Fibroblast of peridontal ligament (primary cell): ENCODE results near the gene GFRA1.
"Not testable (repeated sequence)": the region's sequence is repeated elsewhere in the genome, so short reads cannot be mapped to it uniquely, and the experiment has no call there.

Experiments
- DNase-seq: peaks from one replicate; pipeline ENCODE4 v3.0.0-alpha.2; 2010; ENCODE audit errors: extremely low read depth

GFRA1 gene

DNA sequence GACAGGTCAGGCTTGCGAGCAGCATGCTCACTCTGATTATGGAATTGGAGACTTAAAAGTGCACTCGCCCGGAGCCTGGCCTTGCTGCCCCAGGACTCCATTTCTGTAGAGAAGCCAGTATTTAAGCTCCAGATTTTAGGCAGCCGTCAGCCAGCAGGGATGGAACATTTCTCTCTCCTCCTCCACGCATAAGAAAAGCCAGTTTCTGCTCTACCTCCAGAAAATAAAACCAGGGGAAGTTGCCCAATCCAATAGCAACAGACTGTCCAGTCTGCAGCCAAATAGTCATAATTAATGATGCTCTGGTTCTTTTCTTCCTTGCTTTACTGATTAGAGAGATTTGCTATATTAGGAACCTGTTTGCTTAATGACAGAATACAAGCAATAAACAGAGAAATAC, 203.2 kb downstream of the GFRA1 start:
- DNase-seq, result no peak

DNA sequence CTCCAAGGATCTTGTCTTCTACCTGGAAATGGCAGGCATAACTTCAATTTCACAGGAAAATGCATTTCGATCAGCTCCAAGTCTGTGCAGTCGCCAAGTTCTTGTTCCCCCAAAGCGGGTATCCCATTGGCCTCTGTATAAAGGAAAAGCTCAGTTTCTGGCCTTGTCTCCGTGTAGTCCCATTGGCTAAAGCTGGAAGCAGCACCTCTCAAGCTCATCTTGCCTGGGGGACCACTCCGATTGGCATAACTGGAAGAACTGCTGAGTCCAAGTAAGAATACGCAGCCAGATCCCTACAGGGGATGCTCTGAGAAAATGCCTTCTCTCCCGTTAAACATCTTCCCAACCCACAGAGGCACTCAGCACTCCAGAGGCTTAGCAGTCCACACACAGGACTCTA, 205.2 kb downstream of the GFRA1 start:
- no peak for DNase-seq

DNA sequence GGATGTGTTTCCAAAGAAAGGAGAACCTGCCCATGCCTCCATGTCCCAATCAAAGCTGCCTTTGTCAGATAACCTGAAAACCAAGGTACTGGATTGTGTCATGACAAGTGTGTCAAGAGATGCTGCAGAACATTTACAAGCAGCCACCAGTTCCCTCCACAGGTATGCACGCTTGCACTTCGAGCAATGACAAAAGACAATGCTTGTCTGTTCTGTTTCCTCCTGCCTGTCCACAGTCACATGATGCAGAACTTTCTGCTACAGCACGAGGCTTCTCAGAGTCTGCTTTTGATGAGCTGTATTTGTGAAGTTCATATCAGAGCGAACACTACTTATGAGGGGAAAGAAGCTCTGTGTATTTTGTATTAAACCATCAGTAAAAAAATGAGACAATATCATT, 209.9 kb downstream of the GFRA1 start:
- no peak for DNase-seq

DNA sequence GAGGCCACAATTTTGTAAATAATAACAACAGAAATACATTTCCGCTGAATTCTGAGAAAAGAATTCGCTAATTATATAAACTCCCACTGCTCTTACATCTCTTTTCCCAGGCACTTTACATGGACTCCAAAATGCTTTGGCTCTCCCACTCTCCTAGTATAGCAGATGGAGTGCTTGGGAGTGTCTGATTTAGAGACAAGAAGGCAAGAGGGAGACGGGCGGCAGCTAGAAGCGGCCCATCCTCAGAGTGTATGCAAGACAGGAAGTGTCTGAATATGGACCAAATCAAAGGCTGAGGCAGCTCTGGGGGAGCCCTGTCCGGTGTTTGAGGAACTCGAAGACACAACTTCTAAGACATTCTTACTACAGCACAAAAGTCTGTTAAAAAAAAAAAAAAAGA, 212.1 kb downstream of the GFRA1 start:
- DNase-seq, result no peak

DNA sequence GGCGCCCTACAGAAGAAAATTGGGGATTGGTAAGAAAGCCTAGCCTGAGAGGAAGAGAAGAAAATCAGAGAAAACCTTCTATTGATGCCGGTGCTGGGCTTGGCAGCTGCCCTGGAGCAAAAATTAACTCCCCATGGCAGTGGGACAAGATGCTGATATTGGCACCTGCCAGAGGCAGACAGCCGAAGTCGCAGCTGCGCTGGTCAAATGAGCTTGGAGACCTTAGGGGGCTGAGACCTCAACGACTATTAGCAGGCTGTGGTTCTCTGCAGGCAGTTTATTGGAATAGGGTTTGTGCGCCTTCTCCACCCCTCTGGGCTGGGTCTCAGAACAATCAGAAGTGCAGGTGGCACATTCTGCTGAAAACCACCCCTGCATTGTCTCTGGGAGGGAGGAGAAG, 213.7 kb downstream of the GFRA1 start:
- DNase-seq, result no peak

DNA sequence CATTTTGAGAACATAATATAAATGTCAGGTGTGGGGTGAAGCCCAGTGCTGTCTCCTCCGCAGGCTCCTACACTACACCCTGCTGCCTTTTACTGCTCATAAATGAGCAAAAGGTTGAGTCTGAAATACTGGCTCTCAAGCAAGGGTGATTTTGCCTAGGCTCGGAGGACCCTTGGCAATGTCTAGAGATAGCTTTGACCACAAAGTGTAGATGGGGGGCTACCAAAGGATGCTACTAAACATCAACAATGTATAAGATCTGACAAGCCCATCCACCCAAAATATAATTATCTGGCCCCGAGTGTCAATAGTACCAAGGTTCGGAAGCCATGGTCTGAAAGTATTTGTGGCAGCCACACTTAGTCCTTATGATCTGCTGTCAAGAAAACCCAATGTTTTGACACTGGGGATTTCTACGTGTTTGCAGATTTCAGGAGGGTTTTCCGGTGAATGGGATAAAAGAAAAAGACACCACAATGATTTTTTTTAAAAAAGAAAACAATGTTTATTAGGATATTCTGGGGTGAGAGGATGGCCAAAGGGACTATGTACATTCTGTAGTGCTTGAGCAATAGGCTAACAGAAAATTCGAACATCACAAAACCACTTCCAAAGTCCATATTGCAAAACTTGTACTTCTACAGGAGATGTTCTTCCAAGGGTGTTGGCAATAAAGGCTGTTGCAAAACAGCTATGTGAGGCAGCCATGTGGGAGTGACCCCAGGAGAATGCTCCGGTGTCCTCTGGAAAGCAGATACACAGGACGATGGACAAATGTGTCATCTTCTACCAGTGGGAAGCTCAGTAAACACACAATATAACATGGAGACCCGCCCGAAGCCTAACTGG, 216.3 kb downstream of the GFRA1 start:
- no peak for DNase-seq

DNA sequence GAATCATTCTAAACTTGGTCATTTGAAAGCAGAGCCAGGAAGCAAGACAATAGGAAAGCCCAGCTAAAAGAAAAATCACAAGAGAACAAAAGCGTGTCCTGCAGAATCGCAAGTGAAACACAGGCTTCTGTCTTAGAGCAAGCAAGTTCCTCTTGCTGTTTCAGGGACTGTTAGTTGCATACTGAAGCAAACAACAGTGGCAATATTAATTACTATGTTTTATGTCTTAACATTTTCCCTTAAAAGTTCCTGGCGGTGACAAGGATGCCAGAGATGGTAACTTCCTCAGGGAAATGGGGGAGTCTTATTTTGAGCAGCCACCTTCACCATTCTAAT, 217.1 kb downstream of the GFRA1 start:
- no peak for DNase-seq

DNA sequence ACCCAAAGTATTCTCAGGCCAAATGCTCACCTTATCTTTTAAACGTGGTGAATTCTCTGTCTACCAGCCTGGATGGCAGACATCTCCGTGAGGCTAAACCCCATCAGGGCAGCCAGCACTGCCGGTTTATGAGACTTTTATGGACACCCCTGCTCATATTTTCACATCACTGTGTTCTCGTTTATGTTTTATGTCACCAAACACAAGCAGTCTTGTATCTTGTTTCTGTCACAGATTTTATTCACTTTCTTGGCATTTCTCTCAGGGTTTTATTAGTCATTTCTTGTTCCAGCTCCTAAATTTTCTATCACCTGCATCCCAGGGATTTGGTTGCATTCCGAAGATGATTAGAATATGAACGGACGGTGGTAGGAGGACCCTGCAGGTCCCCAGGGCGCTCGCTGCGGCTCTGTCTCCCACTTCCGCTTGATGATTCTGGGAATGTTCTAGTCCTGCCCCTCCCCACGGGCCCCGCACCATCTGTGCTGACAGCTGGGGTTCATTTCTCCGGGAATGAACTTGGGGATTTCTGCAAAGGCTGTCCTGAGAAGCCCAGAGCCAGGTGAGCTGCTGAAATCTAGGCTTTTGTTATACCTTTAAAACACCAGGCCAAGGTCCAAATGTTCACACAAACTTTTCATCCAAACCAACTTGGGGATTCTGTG, 217.6 kb downstream of the GFRA1 start:
- no peak for DNase-seq

DNA sequence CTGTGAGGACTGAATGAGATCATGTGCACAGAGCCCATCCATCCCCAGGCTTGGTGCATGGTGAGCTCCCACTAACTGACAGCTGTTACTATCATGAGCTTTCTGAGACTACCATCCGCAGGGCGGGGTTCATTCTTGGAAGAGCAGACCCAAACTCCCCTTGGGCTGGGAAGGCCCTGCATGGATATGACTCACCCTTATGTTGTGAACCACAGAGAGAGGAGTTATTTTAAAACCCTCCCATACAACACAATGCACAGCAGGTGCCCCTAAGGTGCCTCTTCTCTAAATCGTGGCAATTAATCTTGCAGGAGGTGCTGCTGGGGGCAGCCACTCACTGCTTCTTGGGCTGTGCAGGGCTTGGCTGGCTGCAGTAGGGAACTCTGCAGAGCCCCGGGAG, 219.1 kb downstream of the GFRA1 start:
- DNase-seq, result no peak

DNA sequence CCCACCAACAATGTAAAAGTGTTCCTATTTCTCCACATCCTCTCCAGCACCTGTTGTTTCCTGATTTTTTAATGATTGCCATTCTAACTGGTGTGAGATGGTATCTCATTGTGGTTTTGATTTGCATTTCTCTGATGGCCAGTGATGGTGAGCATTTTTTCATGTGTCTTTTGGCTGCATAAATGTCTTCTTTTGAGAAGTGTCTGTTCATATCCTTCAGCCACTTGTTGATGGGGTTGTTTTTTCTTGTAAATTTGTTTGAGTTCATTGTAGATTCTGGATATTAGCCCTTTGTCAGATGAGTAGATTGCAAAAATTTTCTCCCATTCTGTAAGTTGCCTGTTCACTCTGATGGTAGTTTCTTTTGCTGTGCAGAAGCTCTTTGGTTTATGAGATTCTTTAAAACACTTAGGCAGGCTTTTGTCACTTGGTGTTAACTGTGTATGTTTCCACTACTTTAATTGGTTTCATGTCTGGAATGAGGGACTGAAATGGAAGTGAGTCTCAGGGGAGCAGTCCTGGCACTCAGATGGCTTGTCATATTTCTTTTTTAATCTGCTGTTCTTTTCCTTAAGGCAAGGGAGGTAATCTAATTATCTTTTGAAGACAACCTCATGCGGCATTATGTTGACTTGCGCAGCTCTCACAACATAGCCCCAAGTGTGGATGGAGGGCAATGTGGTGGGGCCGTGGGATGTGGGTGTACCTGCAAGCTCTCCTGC, 219.8 kb downstream of the GFRA1 start:
- not testable (repeated sequence) for DNase-seq

DNA sequence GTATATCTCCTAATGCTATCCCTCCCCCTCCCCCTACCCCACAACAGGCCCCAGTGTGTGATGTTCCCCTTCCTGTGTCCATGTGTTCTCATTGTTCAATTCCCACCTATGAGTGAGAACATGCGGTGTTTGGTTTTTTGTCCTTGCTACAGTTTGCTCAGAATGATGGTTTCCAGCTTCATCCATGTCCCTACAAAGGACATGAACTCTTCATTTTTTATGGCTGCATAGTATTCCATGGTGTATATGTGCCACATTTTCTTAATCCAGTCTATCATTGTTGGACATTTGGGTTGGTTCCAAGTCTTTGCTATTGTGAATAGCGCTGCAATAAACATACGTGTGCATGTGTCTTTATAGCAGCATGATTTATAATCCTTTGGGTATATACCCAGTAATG, 220.5 kb downstream of the GFRA1 start:
- DNase-seq, result not testable (repeated sequence)

DNA sequence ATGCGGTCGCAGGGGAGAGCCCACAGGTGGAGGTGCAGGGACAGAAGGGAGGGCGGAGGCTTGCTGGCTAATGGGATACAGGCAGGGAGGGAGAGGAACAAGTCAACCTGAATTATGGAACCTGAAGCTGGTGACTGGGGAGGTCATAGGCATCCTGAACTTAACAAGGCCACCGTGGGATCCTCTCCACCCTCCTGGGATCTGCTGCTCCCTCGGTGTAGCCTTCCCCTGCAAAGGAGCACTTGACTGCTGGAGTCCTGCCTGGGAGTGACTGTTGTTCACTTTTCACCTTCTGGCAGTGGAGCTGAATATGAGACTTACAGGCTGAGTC, 223.1 kb downstream of the GFRA1 start:
- DNase-seq, result no peak

DNA sequence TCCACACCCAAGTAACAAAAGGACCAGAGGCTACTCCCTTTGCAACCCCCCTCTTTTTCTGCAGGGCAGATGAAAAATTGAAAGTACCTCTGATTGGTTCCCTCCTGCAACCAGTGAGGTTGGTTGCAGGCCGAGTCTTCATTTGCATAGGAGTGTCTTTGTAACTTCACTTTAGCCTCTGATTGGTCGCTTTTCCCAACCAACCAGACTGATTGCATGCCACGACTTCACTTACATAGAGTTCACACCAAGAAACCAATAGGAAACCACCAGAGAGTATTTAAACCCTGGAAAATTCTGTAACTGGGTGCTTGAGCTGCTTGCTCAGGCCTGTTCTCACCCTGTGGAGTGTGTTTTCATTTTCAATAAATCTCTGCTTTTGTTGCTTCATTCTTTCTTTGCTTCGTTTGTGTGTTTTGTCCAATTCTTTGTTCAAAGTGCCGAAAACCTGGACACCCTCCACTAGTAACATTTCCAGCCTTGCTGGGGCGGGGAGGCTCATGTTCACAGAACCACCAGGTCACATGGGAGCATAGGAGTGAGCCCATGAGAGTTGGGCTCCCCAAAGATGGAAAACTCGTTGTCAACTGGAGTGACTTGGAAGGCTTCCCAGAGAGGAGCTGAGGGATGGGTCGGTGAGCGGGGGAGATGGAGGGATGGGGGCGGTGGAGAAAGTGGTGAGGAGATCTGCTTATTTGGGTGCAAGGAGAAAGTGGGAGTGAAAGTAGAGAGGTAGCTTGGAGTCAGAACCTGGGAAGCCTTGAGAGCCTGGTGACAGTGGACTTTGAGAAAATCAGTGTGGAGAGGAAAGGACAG, 223.6 kb downstream of the GFRA1 start:
- no peak for DNase-seq

DNA sequence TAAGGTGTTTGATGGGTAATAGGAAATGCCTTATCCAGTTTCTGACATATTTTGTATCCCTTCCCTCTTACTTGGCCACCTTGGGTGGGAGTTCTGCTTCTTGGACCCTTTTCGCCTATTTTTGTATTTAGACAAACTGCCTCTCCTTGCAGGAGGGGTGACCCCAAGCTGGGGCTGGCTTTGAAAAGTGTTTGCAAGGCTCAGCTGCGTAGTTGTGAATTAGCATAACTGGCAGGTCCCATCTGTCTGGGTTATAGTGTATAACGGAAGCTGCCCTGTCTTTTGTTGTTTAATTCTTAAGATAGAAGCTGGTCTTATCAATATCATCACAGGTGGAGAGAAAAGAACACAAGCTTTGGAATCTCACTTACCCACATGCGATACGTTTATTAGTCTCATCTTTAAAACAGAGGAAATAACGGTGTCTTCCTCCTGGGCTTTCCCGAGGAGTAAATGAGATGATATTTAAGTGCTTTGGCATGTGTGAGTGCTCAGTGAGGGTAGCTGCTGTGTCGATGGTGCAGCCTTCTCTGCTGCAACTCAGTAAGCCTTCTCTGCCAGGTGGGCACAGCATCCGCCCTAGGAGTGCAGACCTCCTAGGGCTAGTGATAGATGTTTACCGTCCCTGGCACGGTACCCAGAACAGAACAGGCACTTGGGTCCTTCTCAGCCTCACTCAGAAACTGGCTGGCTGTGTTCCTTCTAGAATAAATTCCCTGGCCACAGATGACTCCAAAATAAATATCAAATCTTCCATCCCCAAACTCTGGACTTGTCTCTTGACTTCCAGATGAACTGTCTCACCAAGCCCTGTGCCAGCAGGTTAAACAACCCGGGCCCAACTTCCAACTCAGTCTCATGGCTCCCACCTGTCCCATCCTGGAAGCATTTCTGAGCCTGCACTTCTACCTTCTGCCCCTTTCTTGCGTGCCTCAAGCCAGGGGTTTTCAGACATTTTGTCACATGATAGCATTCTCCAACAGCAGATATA, 227.3 kb downstream of the GFRA1 start:
- no peak for DNase-seq

DNA sequence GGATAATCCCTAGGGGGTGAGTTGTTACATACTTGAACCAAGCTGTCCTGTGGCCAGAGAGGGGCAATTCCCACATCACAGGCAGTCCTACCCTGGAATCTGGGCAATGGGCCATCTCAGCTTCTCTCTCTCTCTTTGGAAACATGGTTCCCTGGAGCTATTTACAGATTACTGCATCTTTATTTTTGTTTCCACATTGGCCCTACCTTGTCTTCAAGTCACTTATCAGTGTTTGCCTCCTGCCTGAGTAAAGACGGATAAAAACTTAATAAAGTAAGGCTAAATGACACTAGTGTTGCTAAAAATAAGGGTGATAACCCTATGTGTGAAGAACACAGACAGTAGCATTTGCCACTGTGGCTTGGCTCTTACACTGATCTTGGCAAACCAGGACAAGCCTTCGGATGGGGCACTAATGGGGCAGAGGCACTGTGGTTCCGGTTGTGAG, 228.2 kb downstream of the GFRA1 start:
- no peak for DNase-seq

DNA sequence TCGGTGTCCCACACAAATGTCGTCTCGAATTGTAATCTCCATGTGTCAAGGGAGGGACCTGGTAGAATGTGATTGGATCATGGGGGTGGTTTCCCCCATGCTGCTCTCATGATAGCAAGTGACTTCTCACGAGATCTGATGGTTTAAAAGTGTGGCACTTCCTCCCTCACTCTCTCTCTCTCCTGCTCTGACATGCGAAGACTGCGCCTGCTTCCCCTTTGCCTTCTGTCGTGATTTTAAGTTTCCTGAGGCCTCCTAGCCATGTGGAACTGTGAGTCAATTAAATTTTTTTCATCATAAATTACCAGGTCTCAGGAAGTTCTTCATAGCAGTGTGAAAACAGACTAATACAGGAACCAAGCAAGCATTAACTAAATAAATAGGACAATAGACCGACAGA, 229.1 kb downstream of the GFRA1 start:
- no peak for DNase-seq

DNA sequence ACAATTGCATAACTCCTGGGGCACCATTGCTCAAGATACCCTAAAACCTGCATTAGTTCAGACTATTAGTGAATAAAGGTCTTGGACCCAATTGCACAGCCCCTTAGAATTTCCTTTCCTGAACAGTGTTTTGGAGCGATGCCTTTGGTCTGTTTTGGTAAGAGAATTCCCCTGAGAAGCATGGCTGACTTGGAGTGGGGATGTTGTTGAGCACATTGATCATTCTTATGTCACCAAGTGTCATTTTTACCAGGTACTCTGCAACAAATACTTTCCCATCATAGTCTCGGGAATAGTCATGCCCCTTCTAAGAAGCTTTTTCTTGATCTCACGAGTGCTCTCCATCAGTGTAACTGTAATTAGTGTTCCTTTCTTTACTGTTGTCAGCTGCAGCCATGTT, 229.7 kb downstream of the GFRA1 start:
- no peak for DNase-seq

DNA sequence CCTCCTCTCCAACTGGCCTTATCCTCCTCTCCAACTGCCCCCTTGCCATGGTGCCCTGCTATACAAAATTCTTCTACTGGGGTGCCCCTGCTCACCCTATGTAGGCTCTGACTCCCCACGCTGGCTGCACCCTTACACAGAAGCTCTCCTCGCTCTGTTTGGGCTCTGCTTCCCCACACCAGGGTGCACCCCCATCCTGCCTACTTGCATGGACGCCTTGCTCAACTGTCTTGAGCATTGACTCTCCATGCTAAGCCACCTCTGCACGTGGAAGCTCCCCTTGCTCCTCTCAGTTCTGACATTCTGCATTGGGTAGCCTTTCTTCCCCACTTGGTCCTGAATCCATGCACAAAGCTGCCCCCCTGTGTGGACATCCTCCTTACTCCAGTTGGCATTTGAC, 231.1 kb downstream of the GFRA1 start:
- DNase-seq, result no peak

DNA sequence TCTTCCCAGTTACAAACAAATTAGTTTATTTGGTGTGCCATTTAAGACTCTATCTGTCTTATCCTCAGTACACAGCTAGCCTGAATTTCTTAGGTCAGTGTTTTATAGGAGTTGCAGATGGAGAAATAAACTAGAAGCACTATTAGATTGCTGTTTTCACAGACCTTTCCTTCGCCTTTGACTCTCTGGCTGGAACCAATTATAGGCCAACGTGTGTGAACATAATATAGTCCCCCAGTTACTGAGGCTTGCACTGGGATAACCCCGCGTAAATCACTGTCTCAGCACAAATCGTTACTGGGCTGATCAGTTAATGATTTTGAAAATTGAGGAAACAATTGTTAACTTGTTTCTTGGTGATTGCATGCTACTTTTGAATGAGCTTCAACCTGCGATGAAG, 233.4 kb downstream of the GFRA1 start:
- no peak for DNase-seq

DNA sequence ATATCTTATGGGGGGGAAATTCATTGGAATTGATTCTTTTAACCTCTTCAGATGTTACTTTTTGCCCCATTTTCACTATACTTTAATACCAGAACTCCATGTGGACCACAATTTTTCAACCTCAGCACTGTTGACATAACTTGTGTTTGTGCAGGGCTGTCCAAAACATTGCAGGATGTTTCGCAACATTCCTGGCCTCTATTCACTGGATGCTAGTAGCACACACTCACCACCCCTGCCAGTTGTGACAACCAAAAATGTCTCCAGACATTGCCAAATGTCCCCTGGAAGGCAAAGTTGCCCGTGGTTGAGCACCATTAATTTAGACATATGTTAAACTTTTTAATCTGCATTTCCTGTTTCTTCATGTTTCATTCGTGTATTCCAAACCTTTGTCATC, 234.7 kb downstream of the GFRA1 start:
- peak; percentile 2 for DNase-seq

DNA sequence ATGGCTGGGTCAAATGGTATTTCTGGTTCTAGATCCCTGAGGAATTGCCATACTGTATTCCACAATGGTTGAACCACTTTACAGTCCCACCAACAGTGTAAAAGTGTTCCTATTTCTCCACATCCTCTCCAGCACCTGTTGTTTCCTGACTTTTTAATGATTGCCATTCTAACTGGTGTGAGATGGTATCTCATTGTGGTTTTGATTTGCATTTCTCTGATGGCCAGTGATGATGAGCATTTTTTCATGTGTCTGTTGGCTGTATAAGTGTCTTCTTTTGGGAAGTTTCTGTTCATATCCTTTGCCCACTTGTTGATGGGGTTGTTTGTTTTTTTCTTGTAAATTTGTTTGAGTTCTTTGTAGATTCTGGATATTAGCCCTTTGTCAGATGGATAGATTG, 237.6 kb downstream of the GFRA1 start:
- DNase-seq, result not testable (repeated sequence)
